B cell (primary cell): ENCODE results near the gene MAPKAPK3. TPM values are rescaled to one million over a fixed set of nuclear protein-coding genes. Genes with fewer than 3 reads are reported as not detected.

Experiments used
- ATAC-seq: fragments of 200-7000 bp; cut with Tn5 transposase; one replicate; pipeline ENCODE4 v1.10.0; 2021; ENCODE audit warnings: low read depth, mild to moderate bottlenecking, moderate number of reproducible peaks, moderate library complexity
- CTCF ChIA-PET: fragments of 350-600 bp; sonication (Branson Sonifier 250); formaldehyde crosslinking; loops from one replicate; lab custom pipeline; 2021; ENCODE audit warnings: antibody characterized with exemption, inconsistent platforms; lab: Charles Lee
- POLR2A ChIA-PET: fragments of 350-600 bp; sonication (Branson Sonifier 250); formaldehyde crosslinking; loops from one replicate; lab custom pipeline; 2021; ENCODE audit warnings: antibody characterized with exemption; lab: Charles Lee
- DNase-seq: peaks from one replicate; pipeline ENCODE4 v3.0.0; 2013
- H2AFZ ChIP-seq: 2 replicates; pipeline ENCODE4 v1.6.1; 2012; ENCODE audit warnings: mild to moderate bottlenecking, low read depth, low read length; ENCODE audit not compliant: insufficient read depth, poor library complexity, severe bottlenecking
- H3K27ac ChIP-seq, 2 donors: 1 replicate in 1 of 2; 2 replicates in 1 of 2; pipeline ENCODE4 v1.5.1; 2012 to 2013; ENCODE audit warnings: low read length in 2 of 2, mild to moderate bottlenecking in 2 of 2, moderate library complexity in 1 of 2
- H3K27me3 ChIP-seq, 4 experiments: fragments of 200-600 bp in 1 of 4; sonication (generic) in 1 of 4; replicated peaks in 1 of 4; 1 replicate in 2 of 4; 2 replicates in 2 of 4; pipeline versions ENCODE4 v1.6.1 to v1.7.0; 2013 to 2016; ENCODE audit warnings: low read length in 3 of 4, mild to moderate bottlenecking in 2 of 4, mixed read lengths in 1 of 4, moderate library complexity in 1 of 4; ENCODE audit not compliant: insufficient read depth in 4 of 4, control insufficient read depth in 3 of 4; ENCODE audit errors: control extremely low read depth in 1 of 4
- H3K36me3 ChIP-seq, 2 experiments: replicated peaks in 1 of 2; 1 replicate in 1 of 2; 2 replicates in 1 of 2; pipeline versions ENCODE4 v1.6.1 to v1.7.1; 2013; ENCODE audit warnings: low read length in 1 of 2; ENCODE audit not compliant: insufficient read depth in 2 of 2, control insufficient read depth in 1 of 2; ENCODE audit errors: control extremely low read depth in 1 of 2, extremely low read depth in 1 of 2
- H3K4me1 ChIP-seq, 2 donors: fragments of 200-600 bp in 1 of 2; sonication (generic) in 1 of 2; 1 replicate in 1 of 2; 2 replicates in 1 of 2; pipeline versions ENCODE4 v1.5.1 to v1.6.1; 2013 to 2017; ENCODE audit warnings: low read length in 2 of 2; ENCODE audit not compliant: control insufficient read depth in 2 of 2, insufficient read depth in 2 of 2
- H3K4me2 ChIP-seq: replicated peaks from 2 replicates; pipeline ENCODE3; 2012; ENCODE audit warnings: mild to moderate bottlenecking, low read depth, low read length; ENCODE audit not compliant: poor library complexity, severe bottlenecking
- H3K4me3 ChIP-seq, 5 experiments: fragments of 200-600 bp in 1 of 5; sonication (generic) in 1 of 5; 1 replicate in 3 of 5; 2 replicates in 2 of 5; pipeline versions ENCODE4 v1.5.1 to v1.7.0; 2011 to 2016; ENCODE audit warnings: low read length in 4 of 5, mild to moderate bottlenecking in 4 of 5, low read depth in 2 of 5, control low read depth in 1 of 5, moderate library complexity in 1 of 5; ENCODE audit not compliant: insufficient read depth in 1 of 5; ENCODE audit errors: control extremely low read depth in 1 of 5, extremely low read depth in 1 of 5
- H3K79me2 ChIP-seq: fragments of 200-600 bp; sonication (generic); one replicate; pipeline ENCODE4 v1.6.0; 2016; ENCODE audit warnings: low read length; ENCODE audit not compliant: control insufficient read depth, insufficient read depth
- H3K9ac ChIP-seq: fragments of 200-600 bp; sonication (generic); 2 replicates; pipeline ENCODE4 v1.6.1; 2017; ENCODE audit warnings: mild to moderate bottlenecking, low read length, moderate library complexity
- H3K9me3 ChIP-seq, 3 donors: one replicate each; pipeline versions ENCODE4 v1.6.1 to v1.7.1; 2013; ENCODE audit warnings: low read length in 2 of 3; ENCODE audit not compliant: control insufficient read depth in 2 of 3, insufficient read depth in 1 of 3; ENCODE audit errors: control extremely low read depth in 1 of 3
- H4K20me1 ChIP-seq: 2 replicates; pipeline ENCODE4 v1.6.0; 2012; ENCODE audit warnings: mild to moderate bottlenecking, low read length; ENCODE audit not compliant: insufficient read depth, control insufficient read depth, poor library complexity, severe bottlenecking
- H3K27ac Mint-ChIP-seq: one replicate; pipeline ENCODE4 v1.8.0; 2021; ENCODE audit warnings: mixed read lengths
- H3K27me3 Mint-ChIP-seq: one replicate; pipeline ENCODE4 v1.8.0; 2021; ENCODE audit warnings: mixed read lengths
- H3K4me1 Mint-ChIP-seq: one replicate; pipeline ENCODE4 v1.8.0; 2021; ENCODE audit warnings: mixed read lengths
- H3K4me3 Mint-ChIP-seq: one replicate; pipeline ENCODE4 v1.8.0; 2021; ENCODE audit warnings: mixed read lengths
- H3K9me3 Mint-ChIP-seq: one replicate; pipeline ENCODE4 v1.8.0; 2022; ENCODE audit warnings: mixed read lengths; ENCODE audit not compliant: insufficient read depth
- CTCF ChIP-seq: fragments of 200-600 bp; IDR thresholded peaks from one replicate; pipeline ENCODE4 v1.8.0; 2022; ENCODE audit warnings: antibody characterized with exemption, mild to moderate bottlenecking
- EZH2 ChIP-seq: IDR thresholded peaks from 2 replicates; pipeline ENCODE4 v1.6.1; 2012; ENCODE audit warnings: borderline replicate concordance, low read depth, mild to moderate bottlenecking, moderate library complexity, low read length; ENCODE audit not compliant: insufficient read depth, poor library complexity, severe bottlenecking
- WGBS: methylation state at CpG from one replicate; pipeline ENCODE4 v1.1.5; 2013; ENCODE audit warnings: missing lambda C conversion rate; ENCODE audit not compliant: insufficient coverage; 5-methylcytosine and 5-hydroxymethylcytosine counted together
- intact Hi-C: fragments of 100-400 bp; cut with micrococcal nuclease; formaldehyde crosslinking; loops from one replicate; pipeline ENCODE4 v1.10.0; 2022
- polyA plus RNA-seq: library from polyadenylated mRNA; depleted of rRNA; stranded (reverse); fragments of >200 nt; gene quantifications from 2 replicates; pipeline ENCODE4 v1.2.3, GENCODE V29; 2012
- total RNA-seq, 2 donors: library from RNA; stranded (reverse); fragments of 120-200 nt in 1 of 2; gene quantifications; 1 replicate in 1 of 2; 2 replicates in 1 of 2; pipeline versions ENCODE4 v1.2.3 to v1.2.4, GENCODE V29; 2013 to 2022

The MAPKAPK3 gene
- total and polyA plus RNA-seq, 2 donors (not counting 1 experiment from before 2014, with no cell fraction given) = 17.8 to 18.8 TPM

DNA sequence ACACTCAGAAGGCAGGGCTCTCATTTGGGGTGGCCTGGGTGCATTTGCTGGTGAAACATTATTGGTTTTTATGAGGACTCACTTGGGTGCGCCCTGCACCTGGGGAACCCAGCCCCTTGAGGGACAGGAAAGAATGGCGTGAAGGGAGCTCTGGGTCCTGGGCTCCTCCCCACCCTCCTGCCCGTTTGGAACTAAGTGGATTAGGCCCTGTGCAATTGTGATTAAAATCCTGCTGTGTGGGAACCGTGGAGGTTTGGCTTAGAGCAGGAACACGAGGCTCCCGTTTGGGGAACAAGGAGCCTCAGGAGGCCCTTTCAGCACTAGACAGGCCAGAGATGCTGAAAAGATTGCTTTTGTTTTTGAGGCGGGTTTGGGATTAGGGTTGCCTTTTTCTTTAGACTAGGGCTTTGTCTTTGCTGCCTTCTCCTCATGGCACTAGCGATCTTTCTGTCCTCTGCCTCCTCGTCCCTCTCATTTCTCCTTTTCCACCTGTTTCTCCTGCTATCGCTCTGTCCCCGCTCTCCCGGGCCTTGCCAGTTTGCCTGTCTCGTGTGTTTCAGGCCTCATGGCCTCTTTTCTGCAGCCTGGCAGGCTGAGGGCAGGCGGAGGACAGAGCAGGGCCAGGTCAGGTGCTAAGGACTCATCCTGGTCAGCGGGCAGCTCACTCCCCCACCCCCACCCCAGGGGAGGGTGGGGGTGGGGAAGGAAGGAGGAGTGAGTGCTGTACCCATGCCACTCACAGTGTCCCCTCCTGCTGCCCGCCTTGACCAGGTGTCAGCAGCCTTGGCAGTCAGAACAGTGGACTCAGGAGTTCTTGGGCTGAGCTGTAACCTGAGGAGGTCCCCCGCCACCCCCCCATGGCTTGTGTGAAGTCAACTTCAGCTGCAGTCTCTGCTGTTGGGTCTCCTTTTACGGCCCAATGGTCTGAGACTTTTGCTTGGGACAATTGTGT is 8.6 kb downstream of the MAPKAPK3 start:
- Histone ChIP-seq H3K4me1 (peaks cover 21 to 30% of the 10 kb centered on the region in 2 donors), H3K9ac (no peak overlapping the region), H3K9me3 (peaks cover 0 to 4% (median 0%) of the 10 kb centered on the region in 3 donors), H3K36me3 (peaks cover 1 to 10% of the 10 kb centered on the region in 2 experiments), H3K79me2 (peaks cover 73% of the 10 kb centered on the region), H3K27ac (no peak overlapping the region), H4K20me1 (peaks cover 41% of the 10 kb centered on the region), H2AFZ (no peak overlapping the region), H3K27me3 (no peaks in the 10 kb centered on the region), H3K4me2 (no peak overlapping the region), H3K4me3 (no peak overlapping the region)
- ChIA-PET CTCF (interaction anchor here (1.1 to 14.0 kb wide), 3 partner anchors 9 to 27 kb away, joined by 3 to 224 read pairs (median 5); no protein-coding TSS in a partner anchor), POLR2A (no interaction called here)
- H3K4me3 Mint-ChIP-seq = no peak overlapping the region
- H3K27ac Mint-ChIP-seq = no peak overlapping the region
- DNase-seq = no peak
- no peaks in the 10 kb centered on the region for H3K9me3 Mint-ChIP-seq
- 62% methylated on average over 14 of the region's 18 CpGs for WGBS
- intact Hi-C loops = no loop called here
- H3K27me3 Mint-ChIP-seq = no peaks in the 10 kb centered on the region
- TF ChIP-seq CTCF (no peak), EZH2 (no peak)
- no peak for ATAC-seq
- H3K4me1 Mint-ChIP-seq = peaks cover 41% of the 10 kb centered on the region

- Histone ChIP-seq H3K9ac (no peak overlapping the region), H3K4me3 (no peak overlapping the region), H3K27ac (no peak overlapping the region), H3K9me3 (peaks cover 0 to 4% (median 0%) of the 10 kb centered on the region in 3 donors), H3K4me1 (peaks cover 18 to 32% of the 10 kb centered on the region in 2 donors), H3K4me2 (no peak overlapping the region), H2AFZ (no peak overlapping the region), H4K20me1 (peaks cover 46% of the 10 kb centered on the region), H3K36me3 (peaks cover 1 to 7% of the 10 kb centered on the region in 2 experiments), H3K27me3 (no peaks in the 10 kb centered on the region), H3K79me2 (peaks cover 72% of the 10 kb centered on the region)
- Mint-ChIP-seq H3K9me3 (no peaks in the 10 kb centered on the region), H3K4me3 (no peak overlapping the region), H3K27ac (no peak overlapping the region), H3K27me3 (no peaks in the 10 kb centered on the region), H3K4me1 (peaks cover 45% of the 10 kb centered on the region)
- ChIA-PET CTCF (interaction anchor here (1.1 to 1.3 kb wide), 2 partner anchors 10 to 13 kb away, joined by 3 to 5 read pairs; no protein-coding TSS in a partner anchor), POLR2A (no interaction called here)
- ATAC-seq (no peak), DNase-seq (no peak)
- no peak for TF ChIP-seq CTCF
- no peak for TF ChIP-seq EZH2
- 67% methylated on average over 3 of the region's 3 CpGs for WGBS
- intact Hi-C loops = no loop called here
Observed at GRCh38 chr3:50626401-50626800, 9.4 kb downstream of the MAPKAPK3 start.
